Measurements from ENCODE around the gene SLC31A2.

The SLC31A2 gene

GRCh38 chr9:113205861-113206260, 55.1 kb downstream of the SLC31A2 start (continued):
- no peak for TF ChIP-seq ZNF280C (tag by site-specific recombination; IDR thresholded peaks at IDR 0.05)
- no peak for TF ChIP-seq ZNF610 (tag by site-specific recombination; IDR thresholded peaks at IDR 0.05; ENCODE audit: borderline replicate concordance)
- TF ChIP-seq ZBTB44 (tag by site-specific recombination; IDR thresholded peaks at IDR 0.05), result no peak
- TF ChIP-seq KLF10 (tag by site-specific recombination; IDR thresholded peaks at IDR 0.05), result no peak

- POLR2A ChIA-PET, result no interaction called here
- Histone ChIP-seq H3K27ac (ENCODE audit: extremely low read depth, low read depth, low read length) (no peak overlapping the region), H3K36me3 (ENCODE audit: control insufficient read depth in 2 of 2, insufficient read depth in 1 of 2, low read length in 2 of 2) (peaks cover 8 to 37% of the 10 kb centered on the region in 2 experiments; a peak in 2 of 3 replicates), H3K9me3 (ENCODE audit: control insufficient read depth, insufficient read depth, low read depth, low read length) (no peaks in the 10 kb centered on the region), H3K4me3 (ENCODE audit: low read depth, low read length) (no peak overlapping the region), H3K4me1 (ENCODE audit: control insufficient read depth, insufficient read depth, low read length) (no peaks in the 10 kb centered on the region)
- TF ChIP-seq ZNF404 (tag by site-specific recombination; IDR thresholded peaks at IDR 0.05) (no peak), ZNF777 (tag by site-specific recombination; IDR thresholded peaks at IDR 0.05; ENCODE audit: borderline replicate concordance) (no peak), ZNF19 (tag by site-specific recombination; IDR thresholded peaks at IDR 0.05; ENCODE audit: low read depth) (no peak), ZNF354C (tag by site-specific recombination; IDR thresholded peaks at IDR 0.05; ENCODE audit: borderline replicate concordance, low read depth) (no peak), ZNF423 (tag by site-specific recombination; IDR thresholded peaks at IDR 0.05) (no peak), FEZF1 (tag by site-specific recombination; IDR thresholded peaks at IDR 0.05) (no peak), KLF10 (tag by site-specific recombination; IDR thresholded peaks at IDR 0.05) (no peak), RBAK (tag by site-specific recombination; IDR thresholded peaks at IDR 0.05) (no peak), ZNF621 (tag by site-specific recombination; IDR thresholded peaks at IDR 0.05) (no peak), ZNF585B (tag by site-specific recombination; IDR thresholded peaks at IDR 0.05) (no peak), ZNF221 (tag by site-specific recombination; IDR thresholded peaks at IDR 0.05; ENCODE audit: borderline replicate concordance) (no peak), ZNF658 (tag by site-specific recombination; IDR thresholded peaks at IDR 0.05) (no peak), ZNF560 (tag by site-specific recombination; IDR thresholded peaks at IDR 0.05; ENCODE audit: borderline replicate concordance) (no peak), ZNF701 (tag by site-specific recombination; IDR thresholded peaks at IDR 0.05) (no peak), ZNF555 (tag by site-specific recombination; conservative IDR thresholded peaks at IDR 0.05) (no peak), PATZ1 (tag by site-specific recombination; IDR thresholded peaks at IDR 0.05) (no peak)
- CTCF ChIA-PET, result no interaction called here
Measured at GRCh38 chr9:113210815-113211214, 60.0 kb downstream of the SLC31A2 start.

Data from HEK293 (cell line).